Gastroesophageal sphincter (tissue), 3 donors: ENCODE results near the gene TMEM14B.

Experiments used
- POLR2A ChIP-seq, 2 donors: fragments of 450-650 bp; IDR thresholded peaks; one replicate each; pipeline ENCODE4 v1.6.1; 2017; ENCODE audit warnings: antibody characterized with exemption in 2 of 2, mild to moderate bottlenecking in 2 of 2, moderate library complexity in 1 of 2
- POLR2AphosphoS5 ChIP-seq: sonication (generic); formaldehyde crosslinking; IDR thresholded peaks from one replicate; pipeline ENCODE4 v1.6.1; 2017; ENCODE audit warnings: antibody characterized with exemption
- TF ChIP-seq, protein P1 (sequence below), 4 experiments: fragments of 200-600 bp in 2 of 4; fragments of 450-650 bp in 2 of 4; sonication (generic) in 1 of 4; IDR thresholded peaks; one replicate each; pipeline ENCODE4 v1.5.1; 2017 to 2019; ENCODE audit warnings: antibody characterized with exemption in 4 of 4, mild to moderate bottlenecking in 2 of 4, moderate library complexity in 2 of 4

DNA sequence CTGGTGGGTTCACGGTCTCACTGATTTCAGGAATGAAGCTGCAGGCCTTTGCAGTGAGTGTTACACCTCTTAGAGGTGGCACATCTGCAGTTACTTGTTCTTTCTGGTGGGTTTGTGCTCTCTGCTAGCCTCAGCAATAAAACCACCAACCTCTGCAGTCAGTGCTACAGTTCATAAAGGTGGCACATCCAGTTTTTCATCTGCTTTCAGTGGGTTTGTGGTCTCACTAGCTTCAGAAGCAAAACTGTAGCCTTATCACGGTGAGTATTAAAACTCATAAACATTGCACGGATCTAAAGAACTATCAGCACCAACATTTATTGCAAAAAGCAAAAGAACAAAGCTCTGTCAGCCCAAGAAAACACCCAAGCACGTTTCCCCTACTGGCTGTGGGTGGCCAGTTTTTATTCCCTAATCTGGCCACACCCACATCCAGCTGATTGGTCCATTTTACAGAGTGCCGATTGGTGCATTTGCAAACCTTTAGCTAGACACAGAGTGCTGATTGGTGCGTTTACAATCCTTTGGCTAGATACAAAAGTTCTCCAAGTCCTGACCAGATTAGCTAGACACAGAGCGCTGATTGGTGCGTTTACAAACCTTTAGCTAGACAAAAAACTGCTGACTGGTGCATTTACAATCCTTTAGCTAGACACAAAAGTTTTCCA, 28.2 kb upstream of the TMEM14B start:
- no peak for TF ChIP-seq POLR2AphosphoS5
- TF ChIP-seq POLR2A (IDR thresholded peaks at IDR 0.05), result no peak
- TF ChIP-seq, protein P1, sequence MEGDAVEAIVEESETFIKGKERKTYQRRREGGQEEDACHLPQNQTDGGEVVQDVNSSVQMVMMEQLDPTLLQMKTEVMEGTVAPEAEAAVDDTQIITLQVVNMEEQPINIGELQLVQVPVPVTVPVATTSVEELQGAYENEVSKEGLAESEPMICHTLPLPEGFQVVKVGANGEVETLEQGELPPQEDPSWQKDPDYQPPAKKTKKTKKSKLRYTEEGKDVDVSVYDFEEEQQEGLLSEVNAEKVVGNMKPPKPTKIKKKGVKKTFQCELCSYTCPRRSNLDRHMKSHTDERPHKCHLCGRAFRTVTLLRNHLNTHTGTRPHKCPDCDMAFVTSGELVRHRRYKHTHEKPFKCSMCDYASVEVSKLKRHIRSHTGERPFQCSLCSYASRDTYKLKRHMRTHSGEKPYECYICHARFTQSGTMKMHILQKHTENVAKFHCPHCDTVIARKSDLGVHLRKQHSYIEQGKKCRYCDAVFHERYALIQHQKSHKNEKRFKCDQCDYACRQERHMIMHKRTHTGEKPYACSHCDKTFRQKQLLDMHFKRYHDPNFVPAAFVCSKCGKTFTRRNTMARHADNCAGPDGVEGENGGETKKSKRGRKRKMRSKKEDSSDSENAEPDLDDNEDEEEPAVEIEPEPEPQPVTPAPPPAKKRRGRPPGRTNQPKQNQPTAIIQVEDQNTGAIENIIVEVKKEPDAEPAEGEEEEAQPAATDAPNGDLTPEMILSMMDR (IDR thresholded peaks at IDR 0.05), result no peak
